Activated naive CD4-positive, alpha-beta T cell treated with anti-CD3 and anti-CD28 coated beads, Interleukin-2, amount 50 U/mL, for 16 hours (primary cell): Measurements from ENCODE around the gene PCBP2.
A peak's percentile ranks its signal among the peaks of the same experiment; 100 is the strongest.

ENCODE experiments used
- DNase-seq: peaks from one replicate; pipeline ENCODE4 v3.0.0-alpha.2; 2020

Gene PCBP2

GRCh38 chr12:53495903-53496751, 44.2 kb downstream of the PCBP2 start:
- no peak for DNase-seq

GRCh38 chr12:53496752-53497032, 44.8 kb downstream of the PCBP2 start:
- no peak for DNase-seq

GRCh38 chr12:53497461-53497860, 45.6 kb downstream of the PCBP2 start:
- no peak for DNase-seq

- DNase-seq = no peak
These were observed 46.3 kb downstream of the PCBP2 start for GRCh38 chr12:53498235-53498630.

- peak; percentile 62 for DNase-seq
These were observed 47.6 kb downstream of the PCBP2 start, which contains the start of gene MAP3K12 for GRCh38 chr12:53499266-53500141. Gene MAP3K12, minus strand, starts transcription at chr12:53499458. Its CDS starts 12,067 bp downstream, at chr12:53487391.

GRCh38 chr12:53500142-53500775, 48.4 kb downstream of the PCBP2 start:
- DNase-seq = no peak

- peak; percentile 95 for DNase-seq
These were observed 49.1 kb downstream of the PCBP2 start, which contains the start of gene TARBP2 for GRCh38 chr12:53500776-53501614. Gene TARBP2, plus strand, starts transcription at chr12:53501283. Its CDS starts 126 bp downstream, at chr12:53501409.

- DNase-seq = no peak
These were observed 49.8 kb downstream of the PCBP2 start for GRCh38 chr12:53501615-53502181.

- no peak for DNase-seq
These were observed 50.4 kb downstream of the PCBP2 start for GRCh38 chr12:53502331-53502730.

- DNase-seq = no peak
These were observed 51.3 kb downstream of the PCBP2 start for GRCh38 chr12:53502983-53503728.

GRCh38 chr12:53504004-53504920, 52.4 kb downstream of the PCBP2 start:
- DNase-seq = no peak

GRCh38 chr12:53505086-53505485, 53.2 kb downstream of the PCBP2 start:
- DNase-seq = no peak

- DNase-seq = no peak
These were observed 53.9 kb downstream of the PCBP2 start for GRCh38 chr12:53505555-53506449.

- DNase-seq = no peak
These were observed 54.5 kb downstream of the PCBP2 start for GRCh38 chr12:53506450-53506785.

- no peak for DNase-seq
These were observed 55.1 kb downstream of the PCBP2 start, which contains the start of gene NPFF for GRCh38 chr12:53506881-53507602. Gene NPFF, minus strand, starts transcription at chr12:53507484. Its CDS starts 10 bp downstream, at chr12:53507474.

- no peak for DNase-seq
These were observed 55.6 kb downstream of the PCBP2 start for GRCh38 chr12:53507603-53507885.

GRCh38 chr12:53508534-53509170, 56.8 kb downstream of the PCBP2 start:
- DNase-seq = peak; percentile 81

- no peak for DNase-seq
These were observed 58.4 kb downstream of the PCBP2 start for GRCh38 chr12:53510181-53510812.
